ENCODE data around the gene MIOS. TPM values are rescaled to one million over a fixed set of nuclear protein-coding genes. Genes with fewer than 3 reads are reported as not detected.

The MIOS gene
- total RNA-seq, result 51.3 and 70.8 TPM in 2 replicates

DNA sequence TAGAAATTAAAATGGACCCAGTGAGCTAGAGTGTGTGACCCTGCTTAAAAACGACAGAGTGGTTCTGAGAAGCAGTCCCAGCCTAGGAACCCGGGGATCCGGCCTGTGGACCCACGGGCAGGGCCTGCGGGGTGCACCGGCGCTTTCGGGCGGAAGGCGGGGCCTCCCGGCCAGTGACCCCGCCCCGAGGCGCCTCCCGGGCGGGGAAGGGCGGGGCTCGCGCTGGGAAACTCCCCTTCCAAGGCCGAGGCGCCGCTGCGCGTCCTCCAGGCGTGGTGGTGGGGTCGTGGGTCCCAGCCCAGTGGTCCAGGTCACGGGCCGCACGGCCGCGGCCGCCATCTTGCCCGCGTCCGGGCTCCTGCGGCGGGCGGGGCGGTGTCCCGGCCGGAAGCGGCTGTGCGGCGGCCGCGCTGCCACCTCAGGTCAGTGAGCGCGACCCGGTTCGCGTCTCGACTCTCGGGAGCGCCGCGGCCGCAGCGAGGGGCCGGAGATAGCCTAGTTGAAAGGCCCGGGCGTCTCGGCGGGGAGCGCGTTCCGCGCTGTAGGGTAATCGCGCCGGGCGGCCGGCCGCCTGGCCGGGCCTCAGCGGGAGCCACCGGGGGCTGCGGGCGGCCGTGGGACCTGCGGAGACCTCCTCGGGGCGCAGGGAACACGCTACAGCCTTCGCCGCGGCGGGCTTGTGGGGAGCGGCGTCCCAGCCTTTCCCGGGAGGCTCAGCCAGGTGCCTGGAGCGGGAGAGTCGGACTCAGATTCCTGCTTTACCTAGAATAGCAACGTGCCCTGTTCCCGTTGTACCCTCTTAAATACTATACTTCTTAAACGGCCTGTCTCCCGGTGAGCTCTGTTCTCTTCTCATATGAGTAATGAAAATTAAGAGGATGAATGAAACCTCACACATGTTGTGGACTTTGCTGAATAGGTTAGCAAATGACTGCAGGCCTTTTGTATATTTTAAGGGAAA lies at the start of gene MIOS:
MIOS (plus strand) TSS at position 234 of the 961 bp plus-strand sequence. CDS start 5,592 bp downstream, outside the sequence.

DNA sequence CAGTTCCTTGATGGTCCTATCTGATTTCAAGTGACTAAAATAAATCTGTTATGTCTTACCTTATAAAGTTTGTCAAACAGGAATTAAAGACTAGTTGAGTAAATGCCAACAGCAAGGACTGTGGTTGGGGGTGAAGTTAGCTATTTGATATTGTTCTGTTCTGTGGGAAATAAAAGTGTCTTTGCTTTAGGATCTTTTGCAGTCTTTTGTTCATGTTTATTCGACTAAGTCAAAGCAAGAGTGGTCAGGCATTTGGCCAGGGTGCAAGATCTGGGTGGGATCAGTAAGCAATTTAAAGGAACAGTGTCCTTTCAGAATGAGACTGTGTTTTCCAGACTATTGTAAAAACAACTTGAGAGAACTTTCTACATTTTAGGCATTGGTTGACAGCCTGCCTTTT lies 31.0 kb upstream of the MIOS start, which contains the start of gene COL28A1:
COL28A1 (minus strand) TSS at position 183 of the 400 bp plus-strand sequence. CDS start 2,998 bp downstream, outside the sequence.

GRCh38 chr7:7640221-7641128 lies 73.8 kb downstream of the MIOS start, which contains the start of gene UMAD1:
UMAD1 (plus strand) TSS chr7:7640752; CDS start chr7:7673372, 32,620 bp downstream.

Other genes with a start within 250 kb of the MIOS start
- gene COL28A1, start 31.0 kb upstream of the MIOS start, total RNA-seq, result under 0.01 TPM in 1 of 2 replicates, not detected in the other
- 12.6 and 18.2 TPM in 2 replicates for gene UMAD1, start 73.9 kb downstream of the MIOS start, total RNA-seq
- 10.3 and 16.1 TPM in 2 replicates for gene RPA3, start 151.7 kb downstream of the MIOS start, total RNA-seq